ENCODE results near the gene ZNF710.

DNA sequence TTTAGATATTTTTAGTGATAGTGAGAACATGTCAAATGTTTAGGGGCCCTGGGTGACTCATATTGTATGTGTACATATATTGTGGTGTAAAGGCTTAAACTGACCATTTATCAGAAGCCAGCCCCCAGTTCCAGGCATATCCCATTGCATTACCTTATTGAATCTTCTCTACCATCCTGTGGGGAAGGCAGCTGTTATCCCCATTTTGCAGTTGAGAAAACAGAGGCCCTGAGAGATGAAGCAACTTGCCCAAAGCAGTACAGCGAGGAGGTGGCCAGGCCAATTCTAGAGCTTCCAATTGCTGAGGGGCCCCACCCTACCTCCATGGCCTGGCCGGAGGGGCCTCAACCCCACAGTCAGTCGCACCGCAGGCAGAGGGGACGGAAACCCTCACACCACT, 47.9 kb downstream of the ZNF710 start:
- TF ChIP-seq, protein P1, sequence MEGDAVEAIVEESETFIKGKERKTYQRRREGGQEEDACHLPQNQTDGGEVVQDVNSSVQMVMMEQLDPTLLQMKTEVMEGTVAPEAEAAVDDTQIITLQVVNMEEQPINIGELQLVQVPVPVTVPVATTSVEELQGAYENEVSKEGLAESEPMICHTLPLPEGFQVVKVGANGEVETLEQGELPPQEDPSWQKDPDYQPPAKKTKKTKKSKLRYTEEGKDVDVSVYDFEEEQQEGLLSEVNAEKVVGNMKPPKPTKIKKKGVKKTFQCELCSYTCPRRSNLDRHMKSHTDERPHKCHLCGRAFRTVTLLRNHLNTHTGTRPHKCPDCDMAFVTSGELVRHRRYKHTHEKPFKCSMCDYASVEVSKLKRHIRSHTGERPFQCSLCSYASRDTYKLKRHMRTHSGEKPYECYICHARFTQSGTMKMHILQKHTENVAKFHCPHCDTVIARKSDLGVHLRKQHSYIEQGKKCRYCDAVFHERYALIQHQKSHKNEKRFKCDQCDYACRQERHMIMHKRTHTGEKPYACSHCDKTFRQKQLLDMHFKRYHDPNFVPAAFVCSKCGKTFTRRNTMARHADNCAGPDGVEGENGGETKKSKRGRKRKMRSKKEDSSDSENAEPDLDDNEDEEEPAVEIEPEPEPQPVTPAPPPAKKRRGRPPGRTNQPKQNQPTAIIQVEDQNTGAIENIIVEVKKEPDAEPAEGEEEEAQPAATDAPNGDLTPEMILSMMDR (IDR thresholded peaks at IDR 0.05; ENCODE audit: insufficient read depth, low read depth, low read length) = no peak
- no peak for TF ChIP-seq EZH2 (IDR thresholded peaks at IDR 0.05; ENCODE audit: insufficient read depth, low read length)
